Measurements from ENCODE around the gene MEGF11.

MEGF11 gene

GRCh38 chr15:66084704-66085103, 168.8 kb downstream of the MEGF11 start:
- no peak for DNase-seq

GRCh38 chr15:66080717-66081398, 172.7 kb downstream of the MEGF11 start:
- no peak for DNase-seq

DNA sequence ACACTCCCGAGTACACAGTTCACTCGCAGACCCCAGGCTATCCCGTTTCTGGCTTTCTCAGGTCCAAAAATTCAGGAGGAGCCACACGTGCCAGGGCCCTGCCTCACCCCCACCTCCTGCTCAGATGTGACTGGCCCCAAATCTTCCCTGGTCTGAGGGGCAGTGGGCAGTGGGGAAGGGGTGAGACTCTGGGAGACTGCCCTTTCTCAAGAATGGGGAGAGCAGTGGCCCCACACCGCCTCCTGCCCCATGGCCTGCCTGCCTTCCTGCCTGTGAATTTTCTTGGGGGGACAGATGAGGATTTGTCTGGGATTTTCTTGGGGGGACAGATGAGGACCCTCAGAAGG, 174.6 kb downstream of the MEGF11 start:
- DNase-seq, result no peak

GRCh38 chr15:66078196-66078928, 175.2 kb downstream of the MEGF11 start:
- DNase-seq, result no peak

GRCh38 chr15:66077320-66077663, 176.3 kb downstream of the MEGF11 start:
- DNase-seq, result no peak

GRCh38 chr15:66076591-66077319, 176.8 kb downstream of the MEGF11 start:
- DNase-seq, result no peak

- DNase-seq, result no peak
Measured at GRCh38 chr15:66075947-66076346, 177.6 kb downstream of the MEGF11 start.

DNA sequence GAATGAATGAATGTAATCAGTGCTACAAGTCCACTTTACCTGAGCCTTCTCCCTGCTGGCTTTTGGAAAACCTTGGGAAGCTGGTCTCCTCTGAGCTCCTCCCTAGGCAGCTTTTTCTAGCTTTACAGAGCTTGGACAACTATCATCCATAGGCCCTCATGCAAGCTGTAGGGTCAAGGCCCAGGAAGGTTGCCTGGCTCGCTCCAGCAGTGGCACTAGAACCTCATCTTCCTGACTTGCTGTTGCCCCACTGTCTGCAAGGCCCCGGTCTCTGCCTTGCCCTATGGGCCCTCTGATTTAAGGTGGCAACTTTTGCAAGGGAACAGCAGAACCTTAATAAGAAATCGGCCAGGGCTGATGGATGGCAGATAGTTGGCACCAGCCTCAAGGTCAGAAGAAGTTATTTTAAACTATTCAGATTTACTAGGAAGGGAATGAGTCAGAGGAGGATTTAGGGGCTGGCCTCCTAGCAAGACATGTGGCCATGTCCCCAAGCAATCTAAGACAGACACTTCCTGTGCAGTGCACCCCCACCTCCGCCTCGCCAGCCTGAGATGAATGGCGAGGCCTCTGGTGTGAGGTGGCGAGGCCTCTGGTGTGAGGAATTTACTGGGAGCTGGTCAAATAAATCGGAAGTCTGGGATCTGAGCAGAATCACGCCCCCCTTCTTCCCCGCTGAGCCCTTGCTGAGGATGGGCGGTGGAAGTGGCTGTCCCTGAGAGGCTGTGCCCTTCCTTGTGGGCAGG, 180.8 kb downstream of the MEGF11 start:
- DNase-seq, result no peak

GRCh38 chr15:66071921-66072295, 181.6 kb downstream of the MEGF11 start:
- no peak for DNase-seq

DNA sequence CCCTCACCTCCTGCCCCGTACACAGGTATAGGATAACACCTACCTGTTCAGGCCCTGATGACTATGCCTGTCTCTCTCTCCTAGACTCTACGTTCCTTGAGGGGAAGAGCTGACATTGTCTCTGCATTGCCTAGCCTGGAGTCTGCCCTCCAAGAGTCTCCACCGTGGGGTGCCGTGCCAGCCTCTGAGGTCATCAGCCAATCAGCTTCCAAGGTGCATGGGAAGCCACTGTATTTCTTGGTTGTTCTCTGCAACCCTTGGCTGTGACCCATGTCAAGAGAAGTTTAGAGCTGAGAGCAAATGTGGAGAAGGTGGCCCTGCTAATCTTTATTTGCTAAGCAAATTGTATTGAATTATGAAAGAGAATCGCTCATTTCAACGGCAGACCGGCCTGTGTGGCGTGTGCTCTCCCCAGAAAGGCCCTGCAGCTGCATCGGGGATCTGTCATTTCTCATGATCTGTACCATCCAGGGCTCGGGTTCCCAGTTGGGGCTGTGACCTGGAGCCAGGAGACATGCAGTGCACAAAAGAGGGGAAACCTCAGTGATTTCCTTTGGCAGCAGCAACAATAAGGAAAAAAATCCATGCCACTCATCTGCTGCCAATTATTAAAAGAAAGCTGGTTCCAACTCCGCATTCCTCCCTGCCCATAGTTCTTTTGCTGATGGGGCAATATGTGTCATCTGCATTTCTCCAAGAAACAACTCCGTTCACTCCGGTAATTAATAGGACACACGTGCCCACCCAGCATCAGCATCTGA, 182.2 kb downstream of the MEGF11 start:
- no peak for DNase-seq

GRCh38 chr15:66070220-66070934, 183.2 kb downstream of the MEGF11 start:
- no peak for DNase-seq

DNA sequence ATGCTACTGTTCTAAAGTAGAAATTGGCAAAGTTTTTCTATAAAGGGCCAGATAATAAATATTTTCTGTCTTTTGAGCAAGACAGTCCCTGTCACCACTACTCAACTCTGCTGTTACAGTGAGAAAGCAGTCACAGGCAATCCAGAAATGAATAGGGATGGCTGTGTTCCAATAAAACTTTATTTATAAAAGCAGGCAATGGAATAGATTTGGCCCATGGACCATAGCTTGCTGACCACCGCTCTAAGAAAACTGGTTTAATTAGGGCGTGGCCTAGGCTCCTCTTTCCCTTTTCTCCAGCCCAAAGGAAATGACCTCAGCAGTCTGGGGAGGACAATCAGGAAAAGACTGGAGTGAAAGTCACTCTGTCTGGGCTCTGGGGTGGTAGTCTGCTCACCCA, 183.8 kb downstream of the MEGF11 start:
- no peak for DNase-seq

- no peak for DNase-seq
Measured at GRCh38 chr15:66068801-66069200, 184.7 kb downstream of the MEGF11 start.

GRCh38 chr15:66067687-66068086, 185.9 kb downstream of the MEGF11 start:
- DNase-seq, result no peak

- no peak for DNase-seq
Measured at GRCh38 chr15:66066481-66066880, 187.1 kb downstream of the MEGF11 start.

DNA sequence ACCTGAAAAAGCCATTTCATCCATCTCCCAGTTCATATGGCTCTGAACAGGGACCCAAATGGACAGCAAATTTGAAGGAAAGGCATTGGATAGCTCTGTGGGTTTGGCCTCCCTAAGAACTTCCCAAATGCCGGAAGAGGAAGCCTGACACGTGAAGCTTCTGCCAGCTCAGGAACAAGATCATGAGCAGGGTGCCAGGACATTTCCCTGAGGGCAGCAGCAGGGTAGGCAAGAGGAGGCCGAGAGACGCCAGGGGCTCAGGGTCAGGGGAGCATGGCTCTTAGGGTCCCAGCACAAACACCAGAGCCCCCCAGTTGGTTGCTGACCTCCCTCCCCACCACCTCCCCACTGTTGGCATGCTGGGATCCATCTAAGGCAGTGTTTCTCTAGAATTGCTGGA, 187.5 kb downstream of the MEGF11 start:
- no peak for DNase-seq

GRCh38 chr15:66065325-66065724, 188.2 kb downstream of the MEGF11 start:
- DNase-seq, result no peak

DNA sequence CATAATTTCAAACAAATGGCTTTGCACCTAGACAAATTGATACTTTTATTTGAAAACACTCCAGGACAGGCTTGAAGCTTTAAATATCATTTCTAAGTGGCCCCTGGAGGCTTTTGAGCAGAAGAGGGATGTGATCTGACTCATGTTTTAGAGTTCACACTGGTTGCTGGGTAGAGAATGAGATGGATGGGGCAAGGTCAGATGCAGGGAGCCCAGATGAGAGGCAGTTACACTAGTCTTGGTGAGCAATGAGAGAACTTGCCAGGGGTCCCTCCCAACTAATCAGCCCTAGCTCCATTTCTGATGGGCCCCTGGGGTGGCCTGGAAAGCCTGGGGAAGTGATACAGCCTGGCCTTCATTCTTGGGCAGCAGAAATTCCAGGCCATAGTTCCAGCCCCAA, 190.4 kb downstream of the MEGF11 start:
- DNase-seq, result no peak

DNA sequence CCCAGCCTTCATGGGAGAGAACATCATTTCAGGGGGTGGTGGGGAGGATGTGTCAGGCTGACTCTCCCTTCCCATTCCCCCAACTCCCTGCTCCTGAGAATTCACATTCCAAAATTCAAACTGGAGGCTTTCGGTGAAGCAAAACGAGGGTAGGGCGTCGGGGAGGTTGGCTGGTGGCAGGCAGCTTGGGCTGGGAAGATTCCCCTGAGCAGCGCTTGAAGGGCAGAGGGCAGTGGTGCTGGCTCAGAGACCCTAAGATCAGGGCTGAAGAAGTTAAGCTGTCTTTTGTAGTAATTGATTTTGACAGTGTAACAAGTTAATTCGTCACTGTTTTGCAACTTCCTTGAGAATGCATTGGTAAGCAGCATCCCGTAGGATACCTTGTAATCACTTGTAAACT, 196.5 kb downstream of the MEGF11 start:
- DNase-seq, result no peak

DNA sequence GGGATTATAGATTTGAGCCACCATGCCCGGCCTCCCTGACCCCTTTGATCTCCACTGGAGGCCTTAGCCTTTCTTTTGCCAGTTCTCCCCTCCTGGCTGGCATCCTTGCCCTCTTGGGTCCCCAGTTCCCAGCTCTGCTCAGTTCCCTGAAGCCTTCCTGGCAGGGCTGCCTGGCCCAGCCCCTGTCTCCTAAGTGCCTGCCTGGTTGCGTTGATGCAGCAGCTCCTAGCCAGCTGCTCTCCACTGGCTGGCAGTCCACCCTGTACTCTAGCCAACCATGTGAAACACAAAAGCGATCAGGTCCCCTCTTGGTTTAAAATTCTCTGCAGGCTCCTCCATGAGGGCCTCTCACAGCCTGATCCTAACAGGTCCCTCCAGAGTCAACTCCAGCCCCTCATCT, 199.6 kb downstream of the MEGF11 start:
- DNase-seq, result no peak

DNA sequence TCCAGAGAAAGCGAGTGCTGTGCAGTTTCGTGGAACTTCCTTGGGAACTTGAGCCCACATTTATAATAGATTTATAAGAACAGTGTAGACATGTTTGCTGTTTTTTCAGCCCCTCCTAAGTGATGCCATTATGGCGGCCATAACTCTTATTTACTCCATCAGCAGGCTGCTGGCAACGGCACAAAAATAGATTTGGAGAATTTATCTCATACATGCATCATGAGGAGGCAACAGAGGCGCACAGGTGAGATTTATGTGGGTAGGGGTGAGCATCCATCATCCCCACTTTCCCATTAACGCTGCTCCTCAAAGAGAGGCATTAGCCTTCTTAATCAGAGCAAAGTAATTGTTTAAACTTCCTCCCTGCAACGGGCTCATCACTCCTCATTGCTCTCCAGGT, 201.7 kb downstream of the MEGF11 start:
- DNase-seq, result no peak

GRCh38 chr15:66050264-66050663, 203.3 kb downstream of the MEGF11 start:
- no peak for DNase-seq

Measured in activated naive CD4-positive, alpha-beta T cell treated with Interleukin-2 at 50 U/mL for 16 hours (primary cell).